ENCODE data around the gene UFL1. TPM values are rescaled to one million over a fixed set of nuclear protein-coding genes. Genes with fewer than 3 reads are reported as not detected.

The UFL1 gene
- total and polyA plus RNA-seq, 2 of the 4 experiments (the other 2 are of a cell fraction), result 8.2 to 19.2 TPM

DNA sequence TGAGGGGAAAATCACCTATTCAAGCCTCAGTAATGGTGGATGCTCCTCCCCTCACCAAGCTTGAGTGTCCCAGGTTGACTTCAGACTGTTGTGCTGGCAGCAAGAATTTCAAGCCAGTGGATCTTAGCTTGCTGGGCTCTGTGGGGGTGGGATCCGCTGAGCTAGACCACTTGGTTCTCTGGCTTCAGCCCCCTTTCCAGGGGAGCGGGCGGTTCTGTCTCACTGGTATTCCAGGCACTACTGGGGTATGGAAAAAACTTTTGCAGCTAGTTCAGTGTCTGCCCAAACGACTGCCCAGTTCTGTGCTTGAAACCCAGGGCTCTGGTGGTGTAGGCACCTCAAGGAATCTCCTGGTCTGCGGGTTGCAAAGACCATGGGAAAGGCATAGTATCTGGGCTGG is 42.9 kb upstream of the UFL1 start:
- H4K8ac ChIP-seq (ENCODE audit: low read depth in 2 of 2, low read length in 2 of 2), result no peak overlapping the region
- no peak overlapping the region for H2AK9ac ChIP-seq (replicated peaks; ENCODE audit: low read depth, low read length, poor library complexity)
- no peaks in the 10 kb centered on the region for H4K20me1 ChIP-seq (ENCODE audit: insufficient read depth, low read length)
- no peaks in the 10 kb centered on the region for H3K27me3 ChIP-seq (ENCODE audit: control insufficient read depth, insufficient read depth, low read length)
- ATAC-seq (ENCODE audit: low read depth) (no peak), DNase-seq (no peak)
- intact Hi-C loops (cut with micrococcal nuclease), result no loop called here
- no peak overlapping the region for H3K27ac ChIP-seq (ENCODE audit: insufficient read depth, low read length)
- no peak overlapping the region for H3K14ac ChIP-seq (replicated peaks; ENCODE audit: low read depth, low read length)
- H2AK5ac ChIP-seq (ENCODE audit: low read depth, low read length), result no peak overlapping the region
- no peak overlapping the region for H2BK20ac ChIP-seq (ENCODE audit: low read depth, low read length)
- no peak overlapping the region for H4K91ac ChIP-seq (ENCODE audit: insufficient read depth, low read depth, low read length)
- no peak overlapping the region for H2BK5ac ChIP-seq (ENCODE audit: low read depth, low read length, poor library complexity, severe bottlenecking)
- dilution Hi-C loops (cut with HindIII; ENCODE audit: low sequenced_read_pairs, unreplicated experiment), result no loop called here
- H2BK15ac ChIP-seq (ENCODE audit: low read depth, low read length), result no peak overlapping the region
- H2AFZ ChIP-seq (replicated peaks; ENCODE audit: low read length, poor library complexity), result no peak overlapping the region
- H3K4me1 ChIP-seq (ENCODE audit: control insufficient read depth, insufficient read depth, low read length), result no peaks in the 10 kb centered on the region
- no CpG with 5 or more reads among the region's 5 CpGs for WGBS, 2 experiments (ENCODE audit: extremely low coverage in 2 of 2, insufficient read length in 1 of 2)
- no peak for TF ChIP-seq SMC3 (IDR thresholded peaks at IDR 0.05; ENCODE audit: low read depth, low read length)
- TF ChIP-seq CHD1 (IDR thresholded peaks at IDR 0.05; ENCODE audit: low read depth, low read length), result no peak
- no peak for TF ChIP-seq POLR2A (IDR thresholded peaks at IDR 0.05; ENCODE audit: low read depth, low read length)
- TF ChIP-seq, protein P1, sequence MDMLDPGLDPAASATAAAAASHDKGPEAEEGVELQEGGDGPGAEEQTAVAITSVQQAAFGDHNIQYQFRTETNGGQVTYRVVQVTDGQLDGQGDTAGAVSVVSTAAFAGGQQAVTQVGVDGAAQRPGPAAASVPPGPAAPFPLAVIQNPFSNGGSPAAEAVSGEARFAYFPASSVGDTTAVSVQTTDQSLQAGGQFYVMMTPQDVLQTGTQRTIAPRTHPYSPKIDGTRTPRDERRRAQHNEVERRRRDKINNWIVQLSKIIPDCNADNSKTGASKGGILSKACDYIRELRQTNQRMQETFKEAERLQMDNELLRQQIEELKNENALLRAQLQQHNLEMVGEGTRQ (IDR thresholded peaks at IDR 0.05; ENCODE audit: low read depth, low read length), result no peak
- TF ChIP-seq RFX5 (IDR thresholded peaks at IDR 0.05; ENCODE audit: low read depth, low read length), result no peak
- TF ChIP-seq NFE2L2 (IDR thresholded peaks at IDR 0.05; ENCODE audit: low read depth, low read length), result no peak
- TF ChIP-seq BHLHE40 (IDR thresholded peaks at IDR 0.05; ENCODE audit: low read depth, low read length), result no peak
- TF ChIP-seq CEBPB (IDR thresholded peaks at IDR 0.05; ENCODE audit: low read depth, low read length), result no peak
- TF ChIP-seq, protein P2, sequence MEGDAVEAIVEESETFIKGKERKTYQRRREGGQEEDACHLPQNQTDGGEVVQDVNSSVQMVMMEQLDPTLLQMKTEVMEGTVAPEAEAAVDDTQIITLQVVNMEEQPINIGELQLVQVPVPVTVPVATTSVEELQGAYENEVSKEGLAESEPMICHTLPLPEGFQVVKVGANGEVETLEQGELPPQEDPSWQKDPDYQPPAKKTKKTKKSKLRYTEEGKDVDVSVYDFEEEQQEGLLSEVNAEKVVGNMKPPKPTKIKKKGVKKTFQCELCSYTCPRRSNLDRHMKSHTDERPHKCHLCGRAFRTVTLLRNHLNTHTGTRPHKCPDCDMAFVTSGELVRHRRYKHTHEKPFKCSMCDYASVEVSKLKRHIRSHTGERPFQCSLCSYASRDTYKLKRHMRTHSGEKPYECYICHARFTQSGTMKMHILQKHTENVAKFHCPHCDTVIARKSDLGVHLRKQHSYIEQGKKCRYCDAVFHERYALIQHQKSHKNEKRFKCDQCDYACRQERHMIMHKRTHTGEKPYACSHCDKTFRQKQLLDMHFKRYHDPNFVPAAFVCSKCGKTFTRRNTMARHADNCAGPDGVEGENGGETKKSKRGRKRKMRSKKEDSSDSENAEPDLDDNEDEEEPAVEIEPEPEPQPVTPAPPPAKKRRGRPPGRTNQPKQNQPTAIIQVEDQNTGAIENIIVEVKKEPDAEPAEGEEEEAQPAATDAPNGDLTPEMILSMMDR (conservative IDR thresholded peaks at IDR 0.05; ENCODE audit: low read depth, low read length), result no peak
- no peak for TF ChIP-seq MAZ (IDR thresholded peaks at IDR 0.05; ENCODE audit: borderline replicate concordance, low read depth, low read length)
- no peak for TF ChIP-seq MXI1 (IDR thresholded peaks at IDR 0.05; ENCODE audit: borderline replicate concordance, low read depth, low read length)
- H3K18ac ChIP-seq (ENCODE audit: low read depth, low read length), result no peak overlapping the region
- ChIA-PET POLR2A (ENCODE audit: unreplicated experiment) (no interaction called here), CTCF (no interaction called here)
- H3K56ac ChIP-seq (ENCODE audit: extremely low read depth, insufficient read depth, low read length), result no peak overlapping the region
- no peaks in the 10 kb centered on the region for H3K36me3 ChIP-seq (ENCODE audit: control insufficient read depth, insufficient read depth, low read length)
- H3K79me1 ChIP-seq (ENCODE audit: low read depth in 1 of 2, low read length in 2 of 2), result no peaks in the 10 kb centered on the region
- no peaks in the 10 kb centered on the region for H3K9me1 ChIP-seq (ENCODE audit: insufficient read depth, low read length)
- H3K4ac ChIP-seq (ENCODE audit: low read depth, low read length), result no peak overlapping the region
- no peak overlapping the region for H4K5ac ChIP-seq (ENCODE audit: low read depth, low read length)
- H3K9ac ChIP-seq (ENCODE audit: low read depth, low read length), result no peak overlapping the region
- in situ Hi-C loops (cut with MboI; ENCODE audit: low sequenced_read_pairs), result no loop called here
- no peaks in the 10 kb centered on the region for H3K9me3 ChIP-seq (ENCODE audit: control insufficient read depth, insufficient read depth, low read length)
- H3K4me3 ChIP-seq (ENCODE audit: insufficient read depth, low read depth, low read length), result no peak overlapping the region
- H3K4me2 ChIP-seq (ENCODE audit: low read depth, low read length), result no peak overlapping the region
- BruUV-seq (replicated peaks), result no TSS peak
- H3K23ac ChIP-seq (ENCODE audit: low read depth, low read length), result no peak overlapping the region
- H2BK120ac ChIP-seq (ENCODE audit: low read depth, low read length), result no peak overlapping the region

Measured in IMR-90 (cell line).